ENCODE measurements around the gene RHBDF2.

RHBDF2 gene

DNA sequence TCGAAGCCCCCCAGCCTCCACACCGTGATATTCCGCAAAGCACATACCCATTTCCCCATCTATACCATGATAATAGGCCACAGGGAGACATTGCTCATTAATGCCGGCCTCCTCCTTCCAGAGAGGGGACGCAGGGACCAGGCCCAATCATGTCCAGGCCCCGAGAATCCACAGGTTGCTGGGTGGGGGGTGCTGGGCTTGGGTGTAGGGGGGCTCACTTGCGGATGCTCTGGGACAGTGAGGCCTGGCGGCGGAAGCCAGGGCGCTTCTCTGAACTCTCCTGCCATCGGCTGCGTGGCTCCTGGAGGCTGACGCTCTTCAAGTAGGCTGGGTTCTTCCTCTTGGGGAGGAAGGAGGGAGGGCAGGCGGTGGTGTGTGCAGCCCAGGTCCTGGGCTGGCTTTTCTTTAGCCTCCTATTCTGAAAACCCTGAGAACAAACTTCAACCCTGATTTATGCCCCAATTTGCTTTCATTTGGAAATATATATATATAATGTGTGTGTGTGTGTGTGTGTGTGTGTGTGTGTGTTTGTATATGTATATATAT is 21.6 kb downstream of the RHBDF2 start:
- DNase-seq (ENCODE audit: low read depth in 2 of 2): no peak

DNA sequence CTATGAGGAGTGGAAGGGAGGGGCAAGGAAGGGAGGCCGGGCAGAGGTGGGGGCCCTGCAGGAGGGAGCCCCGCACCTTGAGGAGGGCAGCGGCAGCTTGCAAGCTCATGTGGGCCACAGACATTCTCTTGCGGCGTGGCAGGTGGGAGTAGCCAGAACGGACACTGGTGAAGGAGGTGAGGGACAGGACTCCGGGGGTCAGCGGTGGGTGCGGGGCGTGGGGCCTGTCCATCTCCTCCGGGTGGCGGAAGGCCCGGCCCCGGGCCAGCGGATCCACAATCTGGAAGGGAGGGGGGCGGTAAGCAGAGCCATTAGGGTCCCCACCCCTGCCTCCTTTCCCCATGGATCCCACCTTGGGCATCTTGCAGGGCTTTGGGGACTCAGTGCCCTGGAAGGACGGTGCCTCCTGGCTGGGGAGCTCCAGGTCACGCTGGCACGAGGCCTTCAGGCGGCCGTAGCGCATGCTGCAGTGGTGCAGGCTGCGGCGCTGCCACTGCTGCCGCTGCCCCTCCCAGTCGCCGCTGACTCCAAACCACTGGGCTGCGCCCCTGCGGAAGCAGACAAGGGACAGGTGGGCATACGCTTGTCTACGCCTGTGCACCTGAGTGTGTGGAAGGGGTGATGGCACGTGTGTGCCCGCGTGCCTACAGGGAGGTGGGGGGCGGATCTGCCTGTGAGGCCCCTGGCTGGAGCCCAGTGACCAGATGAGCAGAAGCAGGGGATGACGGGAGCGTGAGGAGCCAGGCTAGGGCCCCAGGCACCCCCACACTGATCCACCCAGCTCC is 22.3 kb downstream of the RHBDF2 start:
- no peak for DNase-seq (ENCODE audit: low read depth in 2 of 2)

DNA sequence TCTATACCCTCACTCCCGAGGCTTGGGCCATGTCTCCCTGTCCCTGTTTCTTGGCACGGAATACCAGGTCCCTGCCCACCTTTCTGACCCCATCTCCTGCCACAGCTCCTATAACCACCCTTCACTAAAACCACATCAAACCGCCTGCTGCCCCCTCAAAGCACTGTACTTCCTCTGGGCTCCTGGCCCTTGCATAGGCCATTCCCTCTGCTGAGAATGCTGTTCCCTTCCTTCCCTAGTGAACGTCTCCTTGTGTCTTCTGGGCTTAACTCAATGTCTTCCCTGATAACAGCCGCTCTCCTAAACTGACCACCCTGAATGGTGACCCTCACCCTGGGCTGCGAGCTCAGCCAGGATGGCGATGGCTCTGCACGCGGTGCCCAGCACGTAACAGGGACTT is 23.1 kb downstream of the RHBDF2 start:
- DNase-seq (ENCODE audit: low read depth in 2 of 2): no peak

DNA sequence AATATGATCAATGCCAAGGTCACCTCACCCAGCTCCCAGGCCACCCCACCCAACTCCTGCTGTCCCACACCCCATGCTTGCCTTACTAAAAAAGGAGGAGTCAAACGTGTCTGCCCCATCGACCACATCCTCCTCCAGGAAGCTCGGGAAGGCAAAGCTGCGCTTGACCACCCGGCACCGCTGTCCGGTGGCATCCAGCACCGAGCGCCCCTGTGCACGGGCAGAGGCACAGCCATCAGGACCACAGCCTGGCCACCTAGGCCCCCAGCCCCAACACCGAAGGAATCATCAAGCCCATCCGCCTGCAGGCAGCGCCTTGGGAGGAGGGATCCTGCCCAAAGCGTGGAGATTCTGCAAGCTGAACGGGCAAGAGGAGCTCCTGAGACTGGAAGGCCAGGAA is 23.6 kb downstream of the RHBDF2 start:
- no peak for DNase-seq (ENCODE audit: low read depth in 2 of 2)

DNA sequence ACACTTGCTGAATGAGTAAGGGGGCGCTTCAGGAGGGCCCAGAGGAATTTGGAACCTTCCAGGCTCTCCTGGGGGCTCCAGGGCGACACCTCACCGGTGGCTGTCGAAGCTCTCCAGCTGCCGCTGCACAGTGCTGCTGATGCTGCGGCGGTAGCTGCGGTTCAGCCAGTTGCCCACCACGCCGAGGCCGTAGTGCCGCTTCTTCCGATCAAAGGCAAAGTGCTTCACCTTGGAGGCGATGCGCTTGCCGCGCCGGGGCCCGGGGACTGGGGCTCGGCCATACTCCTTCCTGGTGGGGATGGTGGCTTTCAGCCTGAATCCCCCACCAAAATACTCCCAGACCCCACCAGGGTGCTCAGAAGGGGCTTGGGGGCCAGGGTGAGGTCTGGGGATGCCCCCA is 24.5 kb downstream of the RHBDF2 start:
- no peak for DNase-seq (ENCODE audit: low read depth in 2 of 2)

DNA sequence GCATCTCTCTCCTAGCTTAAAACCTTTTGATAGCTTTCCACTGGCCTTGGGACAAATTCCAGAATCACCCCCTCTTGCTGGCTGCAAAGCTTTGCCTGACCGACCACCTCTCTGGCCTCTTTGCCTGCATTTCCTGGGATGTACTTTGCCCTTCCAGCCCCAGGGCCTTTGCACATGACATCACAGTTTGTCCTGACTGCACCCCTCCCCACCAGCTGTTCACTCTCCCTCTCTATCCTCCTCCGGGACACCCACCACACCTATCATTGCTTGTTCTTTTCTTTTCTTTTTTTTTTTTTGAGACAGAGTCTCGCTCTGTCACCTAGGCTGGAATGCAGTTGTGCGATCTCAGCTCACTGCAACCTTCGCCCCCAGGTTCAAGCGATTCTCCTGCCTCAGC is 25.9 kb downstream of the RHBDF2 start:
- DNase-seq (ENCODE audit: low read depth in 2 of 2): no peak

DNA sequence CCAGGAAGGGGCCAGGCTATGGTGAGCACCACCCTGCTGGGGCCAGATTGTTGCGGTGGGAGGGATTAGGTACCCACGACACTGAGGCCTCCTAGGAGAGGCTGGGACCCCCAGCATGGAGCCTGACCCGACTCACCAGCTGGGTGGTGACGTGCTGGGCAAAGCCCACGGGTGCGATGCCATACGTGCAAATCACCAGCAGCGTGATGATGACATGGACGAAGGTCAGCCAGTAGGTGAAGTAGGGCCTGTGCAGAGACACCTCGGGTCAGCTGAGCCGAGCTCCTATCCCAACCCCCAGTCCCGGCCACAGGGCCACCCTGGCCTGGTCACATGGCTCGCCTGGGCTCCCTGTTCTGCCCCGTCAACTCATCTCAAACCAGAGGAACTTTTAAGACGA is 26.3 kb downstream of the RHBDF2 start:
- no peak for DNase-seq (ENCODE audit: low read depth in 2 of 2)

DNA sequence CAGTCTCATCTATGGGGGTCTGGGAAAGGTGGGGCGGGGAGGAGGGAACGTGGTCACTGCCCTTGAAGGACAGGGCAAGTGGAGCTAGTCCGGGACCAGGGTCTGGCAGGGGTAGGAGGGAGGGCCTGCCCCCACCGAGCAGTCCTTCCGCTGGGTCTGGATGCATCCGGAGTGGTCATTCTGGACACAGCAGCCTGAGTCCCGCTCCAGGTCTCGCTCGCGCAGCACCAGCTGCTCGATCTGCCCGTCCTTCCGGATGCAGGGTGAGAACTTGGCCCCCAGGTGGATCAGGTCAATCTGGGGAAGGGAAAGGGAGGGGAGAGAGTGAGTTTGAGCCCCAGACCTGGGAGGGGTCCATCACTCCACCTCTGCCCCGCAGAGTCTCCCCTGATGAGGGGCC is 27.0 kb downstream of the RHBDF2 start:
- no peak for DNase-seq (ENCODE audit: low read depth in 2 of 2)

DNA sequence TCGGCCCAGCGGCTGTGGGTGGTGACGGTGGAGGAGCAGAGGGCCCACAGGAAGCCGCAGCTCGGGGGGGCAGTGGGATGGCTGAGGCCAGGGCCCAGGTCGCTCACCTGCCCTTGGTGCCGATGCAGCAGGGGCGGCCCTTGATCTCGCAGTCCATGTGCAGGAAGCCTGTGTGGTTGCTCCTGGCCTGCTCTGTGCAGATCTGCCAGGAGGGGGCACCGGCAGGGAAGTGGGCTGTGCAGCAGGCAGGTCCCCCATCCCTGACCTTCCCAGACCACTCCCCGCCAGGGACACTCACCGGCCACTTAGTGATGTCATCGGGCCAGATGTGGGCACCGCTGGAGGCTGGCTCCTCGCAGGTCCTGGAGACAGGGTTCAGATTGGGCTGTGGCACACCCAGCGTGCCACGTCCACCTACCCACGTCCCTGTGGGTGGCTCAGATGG is 27.7 kb downstream of the RHBDF2 start:
- DNase-seq (ENCODE audit: low read depth in 2 of 2): no peak

DNA sequence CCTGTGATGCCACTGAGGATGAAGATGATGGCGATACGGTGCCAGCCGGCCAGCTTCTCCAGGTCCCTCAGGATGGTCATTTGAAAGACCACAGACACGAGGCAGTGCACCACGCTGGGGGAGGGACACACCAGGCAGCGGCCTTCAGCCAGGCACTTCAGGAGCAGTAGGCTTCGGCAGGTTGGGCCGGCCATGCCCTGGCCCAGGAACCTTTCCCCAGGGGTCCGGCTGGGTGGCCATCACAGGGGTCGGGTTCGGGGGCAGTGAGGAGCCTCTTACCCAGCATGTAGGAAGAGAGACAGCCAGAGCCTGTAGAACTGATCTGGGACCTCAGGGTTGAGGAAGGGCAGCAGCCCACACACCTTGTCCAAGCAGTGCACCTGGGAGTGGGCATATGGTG is 28.5 kb downstream of the RHBDF2 start:
- no peak for DNase-seq (ENCODE audit: low read depth in 2 of 2)

DNA sequence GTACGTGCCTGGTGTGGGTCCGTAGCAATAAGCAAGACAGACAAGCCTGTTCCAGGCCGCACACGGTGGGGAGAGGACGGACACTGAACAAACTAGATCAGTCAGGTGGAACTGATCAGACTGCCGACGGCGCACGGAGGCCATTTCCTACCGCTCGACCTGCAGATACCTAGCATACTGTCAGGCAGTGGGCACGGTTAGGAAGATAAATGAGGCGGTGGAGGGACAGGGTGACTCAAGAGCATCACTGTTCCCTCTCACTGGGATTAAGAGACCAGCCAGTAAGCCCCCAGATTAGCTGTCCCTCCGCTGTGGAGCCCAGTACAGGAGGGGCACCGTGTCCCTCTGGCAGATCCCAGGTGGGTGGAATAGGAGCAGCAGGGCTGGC is 29.0 kb downstream of the RHBDF2 start:
- DNase-seq (ENCODE audit: low read depth in 2 of 2): no peak

DNA sequence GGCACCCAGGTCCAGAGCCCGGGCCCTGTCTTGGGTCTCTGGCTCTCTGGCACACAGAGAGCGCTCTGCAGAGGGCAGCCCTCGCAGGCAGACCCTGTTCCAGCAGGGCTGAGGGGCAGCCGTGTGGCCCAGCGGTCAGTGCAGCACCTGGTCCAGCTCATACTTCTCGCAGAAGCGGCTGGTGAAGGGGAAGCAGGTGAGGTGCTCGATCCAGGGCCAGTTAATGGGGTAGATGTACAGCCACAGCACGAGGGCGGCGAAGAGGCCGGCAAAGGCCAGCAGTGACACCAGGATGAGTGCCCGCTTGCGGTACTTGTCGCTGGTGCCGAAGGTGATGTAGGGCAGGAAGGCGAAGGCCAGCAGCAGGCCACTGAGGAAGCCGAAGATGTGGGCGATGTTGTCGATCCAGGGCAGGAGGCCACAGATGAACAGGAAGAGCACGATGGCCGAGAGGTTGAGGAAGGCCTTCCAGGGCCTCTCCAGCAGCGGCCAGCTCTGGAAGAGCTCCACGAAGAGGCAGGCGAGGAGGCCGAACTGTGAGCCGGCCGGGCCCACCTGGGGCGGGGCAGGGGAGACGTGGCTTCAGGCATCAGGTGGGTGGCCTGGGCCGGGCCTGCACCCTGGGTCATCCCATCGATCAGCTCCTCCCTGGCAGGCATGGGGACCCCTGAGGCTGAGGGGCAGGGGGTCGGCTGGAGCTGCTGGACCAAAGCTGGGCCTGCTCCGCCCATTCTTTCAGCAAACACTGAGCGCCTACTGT is 29.5 kb downstream of the RHBDF2 start:
- DNase-seq (ENCODE audit: low read depth in 2 of 2): no peak

DNA sequence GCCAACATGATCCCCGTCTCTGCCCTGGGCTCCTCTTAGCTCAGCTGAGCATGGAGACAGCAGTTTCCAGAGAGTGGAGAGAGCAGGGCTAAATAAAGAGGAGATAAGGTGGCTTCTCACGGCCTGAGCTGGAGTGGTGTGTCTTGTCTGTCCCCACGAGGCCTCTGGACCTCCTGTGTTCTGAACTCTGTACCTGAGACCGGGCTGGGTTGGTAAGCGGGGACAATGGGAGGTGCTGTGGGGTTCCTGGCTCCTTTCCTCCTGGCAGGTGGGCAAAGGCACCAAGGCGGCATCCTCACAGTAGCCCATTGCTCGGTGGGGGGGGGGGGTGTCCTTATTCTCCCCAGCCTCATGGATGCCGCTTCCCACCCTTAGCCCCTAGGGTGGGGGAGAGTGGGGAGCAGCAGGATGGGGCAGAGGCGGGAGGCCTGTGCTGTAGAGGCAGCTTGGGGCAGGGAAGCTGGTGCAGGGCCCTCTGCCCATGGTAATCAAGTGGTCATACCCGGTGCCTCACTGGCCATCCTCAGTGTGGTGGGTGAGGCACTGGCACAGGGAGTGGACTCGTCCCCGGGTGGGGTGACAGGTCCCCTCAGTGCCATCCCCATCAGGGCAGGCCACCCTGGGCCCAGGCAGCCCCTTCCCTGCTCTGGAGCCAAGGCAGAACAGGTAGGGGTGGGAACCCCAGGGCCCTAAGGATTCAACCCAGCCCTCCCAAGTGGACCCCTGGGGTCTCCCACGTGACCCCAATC is 31.1 kb downstream of the RHBDF2 start:
- no peak for DNase-seq (ENCODE audit: low read depth in 2 of 2)

DNA sequence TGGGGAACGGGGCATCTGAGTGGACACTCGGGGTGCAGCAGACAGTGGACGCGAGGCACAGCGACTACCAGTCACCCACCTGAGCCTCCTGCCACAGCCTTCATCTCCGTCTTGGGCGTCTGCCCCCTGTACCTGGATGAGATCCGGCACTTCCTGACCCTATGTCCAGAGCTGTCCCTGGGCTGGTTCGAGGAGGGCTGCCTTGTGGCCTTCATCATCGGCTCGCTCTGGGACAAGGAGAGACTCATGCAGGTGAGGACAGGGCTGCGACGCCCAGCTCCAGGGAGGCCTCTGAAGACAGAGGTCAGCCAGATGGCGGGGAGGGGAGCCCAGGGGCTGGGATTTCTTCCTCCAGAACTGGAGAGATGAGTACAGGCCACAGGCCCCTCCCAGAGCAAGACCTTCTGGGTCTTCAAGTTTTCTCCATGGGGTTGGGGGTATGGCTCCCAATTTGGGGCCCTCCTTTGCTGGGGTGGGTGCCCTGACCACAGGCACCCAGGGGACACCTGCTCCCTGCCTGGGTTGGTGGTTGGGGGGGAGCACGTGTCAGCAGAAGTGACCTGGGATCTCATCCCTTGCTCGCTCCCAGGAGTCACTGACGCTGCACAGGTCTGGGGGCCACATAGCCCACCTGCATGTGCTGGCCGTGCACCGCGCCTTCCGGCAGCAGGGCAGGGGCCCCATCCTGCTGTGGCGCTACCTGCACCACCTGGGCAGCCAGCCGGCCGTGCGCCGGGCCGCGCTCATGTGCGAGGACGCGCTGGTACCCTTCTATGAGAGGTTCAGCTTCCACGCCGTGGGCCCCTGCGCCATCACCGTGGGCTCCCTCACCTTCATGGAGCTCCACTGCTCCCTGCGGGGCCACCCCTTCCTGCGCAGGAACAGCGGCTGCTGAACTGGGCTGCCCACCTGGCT is 31.9 kb downstream of the RHBDF2 start:
- DNase-seq (ENCODE audit: low read depth in 2 of 2): no peak

DNA sequence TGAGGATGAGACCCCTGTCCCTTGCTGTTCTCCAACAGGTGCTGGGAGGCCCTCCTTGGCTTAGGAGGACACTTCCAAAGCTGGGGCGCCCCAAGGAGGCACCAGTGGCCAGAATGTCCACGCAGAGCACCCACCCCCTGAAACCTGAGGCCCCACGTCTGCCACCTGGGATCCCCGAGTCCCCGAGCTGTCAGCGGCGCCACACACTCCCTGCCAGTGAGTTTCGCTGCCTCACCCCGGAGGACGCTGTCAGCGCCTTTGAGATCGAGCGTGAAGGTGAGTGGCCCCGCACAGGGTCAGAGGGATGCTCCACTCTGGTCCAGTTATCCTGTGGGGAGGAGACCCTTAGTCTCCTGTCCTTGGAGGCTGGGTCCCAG is 32.6 kb downstream of the RHBDF2 start:
- DNase-seq (ENCODE audit: low read depth in 2 of 2): no peak

DNA sequence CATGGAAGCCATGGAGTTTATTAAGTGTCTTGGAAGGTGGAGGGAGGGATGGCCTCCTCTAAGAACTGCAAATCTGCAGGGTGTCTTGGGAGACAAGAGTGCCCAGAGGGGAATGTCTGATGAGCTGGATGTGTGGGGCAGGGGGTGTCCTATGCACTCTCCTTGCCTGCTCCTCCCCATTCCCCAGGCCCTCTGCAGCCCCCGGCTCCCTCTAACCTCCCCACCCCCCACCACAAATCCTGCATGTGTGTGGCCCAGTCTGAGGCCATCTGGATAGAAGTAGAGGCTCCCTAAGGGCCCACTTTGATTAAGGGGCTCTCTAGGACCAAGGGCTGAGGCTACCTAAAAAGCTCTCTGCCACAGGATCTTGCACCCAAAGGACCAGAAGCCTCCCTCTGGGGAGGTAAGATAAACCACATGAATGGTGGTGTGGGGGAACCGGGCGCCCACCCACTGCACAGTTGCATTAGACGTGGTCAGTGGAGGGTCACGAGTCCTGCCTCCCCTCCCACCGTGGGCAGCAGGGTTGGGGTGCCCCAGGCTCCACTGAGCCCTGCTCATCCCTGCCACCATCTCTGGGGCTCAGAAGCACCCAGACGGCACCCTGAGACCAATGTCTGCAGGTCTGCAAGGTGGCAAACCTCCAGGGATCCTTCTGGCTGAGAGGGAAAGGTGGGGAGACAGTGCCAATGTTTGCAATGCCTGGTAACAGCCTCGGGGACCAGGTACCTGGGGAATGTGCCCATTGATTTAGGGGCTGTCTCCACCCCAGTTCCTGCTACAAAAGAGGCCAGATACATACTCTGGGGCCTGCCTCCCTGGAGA is 33.2 kb downstream of the RHBDF2 start:
- DNase-seq (ENCODE audit: low read depth in 2 of 2): no peak

DNA sequence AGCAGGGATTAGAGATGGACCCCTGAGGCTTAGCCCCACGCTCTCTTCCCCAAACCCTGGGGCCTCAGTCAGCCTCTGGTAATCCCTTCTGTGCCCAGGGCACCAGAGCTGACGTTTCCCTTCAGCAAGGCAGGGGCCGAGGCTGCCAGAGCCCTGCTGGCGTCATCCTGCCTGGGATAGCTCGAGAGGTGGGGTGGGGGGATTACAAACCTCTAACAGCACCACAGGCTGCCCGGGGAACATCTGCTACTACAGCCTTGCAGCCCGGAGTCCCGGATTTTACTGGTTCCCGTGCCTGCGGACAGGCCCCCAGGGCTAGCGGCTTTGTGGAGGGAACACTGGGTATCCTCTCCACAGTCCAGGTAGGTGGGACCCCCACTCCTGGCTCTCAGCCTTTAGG is 33.9 kb downstream of the RHBDF2 start, which contains the start of gene AANAT:
Gene AANAT, plus strand, starts transcription at position 238 of the 400 bp plus-strand sequence. CDS start 1,144 bp downstream, outside the sequence.
- DNase-seq (ENCODE audit: low read depth in 2 of 2): no peak

DNA sequence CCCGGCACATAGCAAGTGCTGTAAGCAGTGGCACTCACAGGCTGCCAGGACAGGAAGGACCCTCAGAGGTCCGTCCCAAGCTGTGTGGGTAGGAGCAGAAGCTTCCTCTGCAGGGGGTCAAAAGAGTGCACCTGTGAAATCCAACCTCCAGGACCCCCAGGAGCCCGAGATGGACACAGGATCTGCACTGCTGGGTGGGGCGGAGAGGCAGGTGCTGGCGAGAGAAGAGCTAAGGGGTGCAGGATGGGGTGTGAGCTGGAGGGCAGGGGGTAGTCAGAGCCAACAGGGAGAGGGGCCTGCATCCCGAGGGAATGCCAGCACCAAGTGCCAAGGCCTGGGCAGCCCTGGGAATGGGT is 34.5 kb downstream of the RHBDF2 start:
- no peak for DNase-seq (ENCODE audit: low read depth in 2 of 2)

DNA sequence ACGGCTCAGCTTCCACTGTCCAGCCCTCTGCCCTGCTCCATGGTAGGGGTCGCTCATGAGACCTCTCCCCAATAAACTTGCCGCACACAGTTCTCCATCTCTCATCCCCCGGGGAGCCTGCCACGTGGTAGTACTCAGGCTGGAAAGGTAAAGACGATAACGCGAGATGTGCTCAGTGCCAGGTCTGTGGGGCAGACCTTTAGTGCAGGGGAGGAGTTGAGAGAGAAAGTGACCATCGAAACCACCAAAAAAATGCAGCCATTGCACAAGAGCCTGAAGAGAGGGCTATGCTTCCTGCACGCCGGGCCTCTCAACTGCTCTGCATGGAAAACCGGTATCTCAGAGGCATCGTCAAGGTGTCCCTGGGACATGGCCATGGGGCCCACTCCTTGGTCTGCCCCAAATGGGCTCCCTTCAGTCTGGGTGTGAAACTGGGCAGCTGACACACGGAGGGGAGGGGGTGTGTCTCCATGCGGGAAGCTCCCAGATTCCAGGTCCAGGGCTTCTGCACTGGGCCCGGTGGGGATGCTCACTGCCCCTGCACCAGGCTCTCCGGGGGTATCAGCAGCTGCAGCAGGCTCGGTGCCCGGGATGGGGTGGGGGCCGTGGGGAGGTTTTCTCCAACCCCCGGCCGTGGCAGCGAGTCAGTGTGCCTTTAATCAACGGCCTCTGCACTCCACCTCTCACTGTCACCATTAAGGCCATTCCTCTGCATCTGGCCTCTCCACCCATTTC is 38.5 kb downstream of the RHBDF2 start:
- DNase-seq (ENCODE audit: low read depth in 2 of 2): no peak
